Measurements from ENCODE around the gene SLC39A8. TPM values are rescaled to one million over a fixed set of nuclear protein-coding genes. Genes with fewer than 3 reads are reported as not detected.

Gene SLC39A8
- total RNA-seq, 1 donor from 2014 or later: 6.9 TPM

DNA sequence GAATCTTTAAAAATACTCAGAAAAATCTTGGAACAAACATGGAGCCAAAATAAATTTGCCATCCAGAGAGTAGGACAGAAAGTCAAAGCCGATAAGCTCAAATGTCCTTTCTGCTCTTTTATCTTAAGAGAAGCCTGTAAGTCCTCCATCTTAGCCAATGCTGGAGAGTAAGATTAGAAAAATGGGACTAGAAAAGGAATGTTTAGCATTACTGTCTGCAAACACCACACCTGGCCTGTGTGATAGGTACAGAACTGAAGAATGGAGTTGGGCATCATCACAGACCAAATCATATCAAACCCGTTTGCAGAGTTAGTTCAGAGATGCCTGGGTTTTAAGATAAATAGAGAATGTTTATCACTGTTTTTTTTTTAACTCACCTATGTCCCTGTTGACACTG, 10.5 kb upstream of the SLC39A8 start:
- Histone ChIP-seq H3F3A (ENCODE audit: low read depth) (no peaks in the 10 kb centered on the region), H3K4me1 (no peaks in the 10 kb centered on the region), H3K27ac (no peak overlapping the region), H4K20me1 (ENCODE audit: low read depth) (no peaks in the 10 kb centered on the region), H3K27me3 (no peaks in the 10 kb centered on the region), H3K9me3 (ENCODE audit: low read depth) (no peaks in the 10 kb centered on the region), H2AFZ (replicated peaks) (no peak overlapping the region), H3K9ac (no peak overlapping the region), H3K79me2 (ENCODE audit: low read depth) (no peaks in the 10 kb centered on the region), H3K36me3 (no peaks in the 10 kb centered on the region), H3K4me3 (no peak overlapping the region), H3K4me2 (no peak overlapping the region)
- H3K27ac Mint-ChIP-seq: no peak overlapping the region
- H3K27me3 Mint-ChIP-seq (ENCODE audit: insufficient read depth, low read depth): no peaks in the 10 kb centered on the region
- H3K4me3 Mint-ChIP-seq: no peak overlapping the region
- H3K4me1 Mint-ChIP-seq: peaks cover 7% of the 10 kb centered on the region
- no peaks in the 10 kb centered on the region for H3K9me3 Mint-ChIP-seq
- TF ChIP-seq EZH2 (IDR thresholded peaks at IDR 0.05): no peak
- no peak for TF ChIP-seq EZH2phosphoT487 (IDR thresholded peaks at IDR 0.05)
- TF ChIP-seq, protein P1, sequence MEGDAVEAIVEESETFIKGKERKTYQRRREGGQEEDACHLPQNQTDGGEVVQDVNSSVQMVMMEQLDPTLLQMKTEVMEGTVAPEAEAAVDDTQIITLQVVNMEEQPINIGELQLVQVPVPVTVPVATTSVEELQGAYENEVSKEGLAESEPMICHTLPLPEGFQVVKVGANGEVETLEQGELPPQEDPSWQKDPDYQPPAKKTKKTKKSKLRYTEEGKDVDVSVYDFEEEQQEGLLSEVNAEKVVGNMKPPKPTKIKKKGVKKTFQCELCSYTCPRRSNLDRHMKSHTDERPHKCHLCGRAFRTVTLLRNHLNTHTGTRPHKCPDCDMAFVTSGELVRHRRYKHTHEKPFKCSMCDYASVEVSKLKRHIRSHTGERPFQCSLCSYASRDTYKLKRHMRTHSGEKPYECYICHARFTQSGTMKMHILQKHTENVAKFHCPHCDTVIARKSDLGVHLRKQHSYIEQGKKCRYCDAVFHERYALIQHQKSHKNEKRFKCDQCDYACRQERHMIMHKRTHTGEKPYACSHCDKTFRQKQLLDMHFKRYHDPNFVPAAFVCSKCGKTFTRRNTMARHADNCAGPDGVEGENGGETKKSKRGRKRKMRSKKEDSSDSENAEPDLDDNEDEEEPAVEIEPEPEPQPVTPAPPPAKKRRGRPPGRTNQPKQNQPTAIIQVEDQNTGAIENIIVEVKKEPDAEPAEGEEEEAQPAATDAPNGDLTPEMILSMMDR (IDR thresholded peaks at IDR 0.05): no peak
- H3K36me3 Mint-ChIP-seq: no peaks in the 10 kb centered on the region
- DNase-seq (ENCODE audit: low spot score): no peak

DNA sequence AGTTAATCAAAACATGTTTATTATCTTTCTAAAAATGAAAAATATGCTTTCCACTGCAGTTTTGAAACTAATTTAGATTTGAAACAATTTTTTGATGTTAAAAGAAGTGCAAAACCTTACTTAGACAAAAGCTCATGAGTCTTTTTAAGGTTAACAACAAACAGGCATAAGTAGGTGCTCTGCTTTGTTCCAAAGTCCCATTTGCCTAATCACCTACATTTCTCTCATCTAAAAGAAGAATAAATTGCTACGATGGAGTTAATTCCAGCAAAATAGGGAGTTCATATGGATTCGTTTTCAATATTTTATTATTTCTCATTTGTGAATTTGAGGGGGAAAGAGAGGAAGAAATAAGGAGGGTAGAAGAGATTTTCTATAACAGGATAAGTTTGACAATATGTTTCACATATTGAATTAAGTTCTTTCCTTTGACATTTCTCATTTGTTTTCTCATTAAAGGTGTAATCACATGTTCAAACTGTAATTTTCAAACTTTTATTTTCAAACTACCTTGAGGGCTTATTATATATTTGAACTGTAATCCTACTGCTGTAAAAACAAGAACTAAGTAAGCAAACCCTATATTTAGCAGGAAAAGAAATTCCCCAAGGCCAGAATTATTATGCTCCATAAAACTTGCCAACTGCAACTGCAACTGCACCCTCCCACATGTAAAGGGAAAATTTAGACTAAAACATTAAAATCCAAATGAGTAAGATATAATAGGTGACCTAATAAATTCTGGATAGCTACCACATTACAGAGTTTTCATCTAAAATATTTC, 9.6 kb upstream of the SLC39A8 start:
- Histone ChIP-seq H3K79me2 (ENCODE audit: low read depth) (no peaks in the 10 kb centered on the region), H3K9me3 (ENCODE audit: low read depth) (no peaks in the 10 kb centered on the region), H2AFZ (replicated peaks) (no peak overlapping the region), H3K9ac (no peak overlapping the region), H3K4me1 (no peaks in the 10 kb centered on the region), H3K27ac (no peak overlapping the region), H3K4me2 (no peak overlapping the region), H3K27me3 (no peaks in the 10 kb centered on the region), H4K20me1 (ENCODE audit: low read depth) (no peaks in the 10 kb centered on the region), H3K36me3 (no peaks in the 10 kb centered on the region), H3K4me3 (no peak overlapping the region), H3F3A (ENCODE audit: low read depth) (no peaks in the 10 kb centered on the region)
- Mint-ChIP-seq H3K36me3 (no peaks in the 10 kb centered on the region), H3K27ac (no peak overlapping the region), H3K9me3 (no peaks in the 10 kb centered on the region), H3K4me3 (no peak overlapping the region), H3K27me3 (ENCODE audit: insufficient read depth, low read depth) (no peaks in the 10 kb centered on the region), H3K4me1 (peaks cover 7% of the 10 kb centered on the region)
- no peak for TF ChIP-seq EZH2phosphoT487 (IDR thresholded peaks at IDR 0.05)
- TF ChIP-seq, protein P1 (IDR thresholded peaks at IDR 0.05): no peak
- TF ChIP-seq EZH2 (IDR thresholded peaks at IDR 0.05): no peak
- no peak for DNase-seq (ENCODE audit: low spot score)

DNA sequence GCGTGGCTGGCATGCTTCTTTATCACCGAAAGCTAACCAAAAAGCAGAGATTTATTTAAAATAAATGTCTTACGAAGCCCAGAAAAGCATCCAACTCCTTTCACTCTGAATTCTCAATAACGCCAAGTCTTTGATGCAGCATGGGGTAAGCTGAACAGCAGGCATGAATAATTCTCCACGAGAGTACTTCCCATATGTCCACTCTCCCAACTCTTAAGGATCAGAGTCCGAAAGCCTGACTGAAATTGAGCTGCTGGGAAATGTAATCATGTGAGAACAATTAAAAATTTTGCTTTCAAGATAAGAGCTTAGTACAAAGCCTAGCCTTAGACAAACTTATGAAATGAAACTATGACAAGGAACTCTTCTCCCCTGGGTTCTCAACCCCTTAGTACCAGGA, 7.5 kb upstream of the SLC39A8 start:
- Histone ChIP-seq H3K4me3 (no peak overlapping the region), H4K20me1 (ENCODE audit: low read depth) (no peaks in the 10 kb centered on the region), H3K79me2 (ENCODE audit: low read depth) (no peaks in the 10 kb centered on the region), H3K9me3 (ENCODE audit: low read depth) (no peaks in the 10 kb centered on the region), H3K36me3 (no peaks in the 10 kb centered on the region), H3K27ac (no peak overlapping the region), H3K4me2 (no peak overlapping the region), H3F3A (ENCODE audit: low read depth) (no peaks in the 10 kb centered on the region), H2AFZ (replicated peaks) (no peak overlapping the region), H3K9ac (no peak overlapping the region), H3K4me1 (no peaks in the 10 kb centered on the region), H3K27me3 (no peaks in the 10 kb centered on the region)
- Mint-ChIP-seq H3K27me3 (ENCODE audit: insufficient read depth, low read depth) (no peaks in the 10 kb centered on the region), H3K4me3 (no peak overlapping the region), H3K4me1 (peaks cover 7% of the 10 kb centered on the region), H3K36me3 (no peaks in the 10 kb centered on the region), H3K27ac (no peak overlapping the region), H3K9me3 (no peaks in the 10 kb centered on the region)
- TF ChIP-seq EZH2phosphoT487 (IDR thresholded peaks at IDR 0.05): no peak
- TF ChIP-seq EZH2 (IDR thresholded peaks at IDR 0.05): no peak
- TF ChIP-seq, protein P1 (IDR thresholded peaks at IDR 0.05): no peak
- no peak for DNase-seq (ENCODE audit: low spot score)

All from neural progenitor cell (in vitro differentiated cells).